Caco-2 (cell line): ENCODE results near the gene ALDH2. TPM values are rescaled to one million over a fixed set of nuclear protein-coding genes. Genes with fewer than 3 reads are reported as not detected.

Experiments
- BruUV-seq: library from RNA; stranded (reverse); fragments of 400-500 nt; replicated peaks from 2 replicates; lab custom pipeline; 2021; lab: Mats Ljungman, UMichigan
- CTCF ChIA-PET: fragments of 300-600 bp; sonication (Branson Sonifier 250); formaldehyde crosslinking; loops from one replicate; lab custom pipeline; 2022; ENCODE audit warnings: antibody characterized with exemption; lab: Charles Lee
- POLR2A ChIA-PET: fragments of 300-600 bp; sonication (Branson Sonifier 250); formaldehyde crosslinking; loops from one replicate; lab custom pipeline; 2022; ENCODE audit warnings: antibody characterized with exemption; lab: Charles Lee
- DNase-seq, 2 experiments: peaks; one replicate each; pipeline versions ENCODE4 v3.0.0 to v3.0.0-alpha.2; 2020 to 2022
- H3K27me3 ChIP-seq: replicated peaks from 2 replicates; pipeline ENCODE4 v1.6.0; 2011; ENCODE audit warnings: low read length; ENCODE audit not compliant: control insufficient read depth, insufficient read depth
- H3K36me3 ChIP-seq: 2 replicates; pipeline ENCODE4 v1.5.1; 2011; ENCODE audit warnings: low read length; ENCODE audit not compliant: control insufficient read depth, insufficient read depth
- H3K4me1 ChIP-seq: fragments of 250-450 bp; sonication (Bioruptor Pico); 2 replicates; pipeline ENCODE4 v1.5.1; 2020; ENCODE audit warnings: mild to moderate bottlenecking
- H3K4me3 ChIP-seq: 2 replicates; pipeline ENCODE4 v1.5.1; 2011; ENCODE audit warnings: low read depth, mild to moderate bottlenecking, control low read depth, low read length
- H3K9me3 ChIP-seq: fragments of 250-450 bp; sonication (Bioruptor Pico); 2 replicates; pipeline ENCODE4 v1.5.1; 2020; ENCODE audit warnings: mild to moderate bottlenecking, moderate library complexity
- H3K27ac Mint-ChIP-seq: one replicate; pipeline ENCODE4 v1.8.0; 2022; ENCODE audit warnings: mixed read lengths; ENCODE audit not compliant: unreplicated experiment
- H3K27me3 Mint-ChIP-seq: one replicate; pipeline ENCODE4 v1.8.0; 2022; ENCODE audit warnings: mixed read lengths; ENCODE audit not compliant: insufficient read depth, unreplicated experiment
- H3K36me3 Mint-ChIP-seq: one replicate; pipeline ENCODE4 v1.8.0; 2022; ENCODE audit warnings: mild to moderate bottlenecking, mixed read lengths; ENCODE audit not compliant: insufficient read depth, unreplicated experiment
- H3K4me1 Mint-ChIP-seq: one replicate; pipeline ENCODE4 v1.8.0; 2022; ENCODE audit warnings: low read depth, mixed read lengths; ENCODE audit not compliant: unreplicated experiment
- H3K4me3 Mint-ChIP-seq: one replicate; pipeline ENCODE4 v1.8.0; 2022; ENCODE audit warnings: mild to moderate bottlenecking, moderate library complexity, mixed read lengths; ENCODE audit not compliant: unreplicated experiment
- H3K9me3 Mint-ChIP-seq: one replicate; pipeline ENCODE4 v1.8.0; 2022; ENCODE audit warnings: mixed read lengths; ENCODE audit not compliant: unreplicated experiment
- CTCF ChIP-seq, 2 experiments: fragments of 200-600 bp in 1 of 2; IDR thresholded peaks; 1 replicate in 1 of 2; 2 replicates in 1 of 2; pipeline versions ENCODE4 v1.5.1 to v1.8.0; 2011 to 2022; ENCODE audit warnings: antibody characterized with exemption in 1 of 2, control low read depth in 1 of 2, inconsistent platforms in 1 of 2, low read depth in 1 of 2, low read length in 1 of 2, mild to moderate bottlenecking in 1 of 2, moderate library complexity in 1 of 2; ENCODE audit not compliant: insufficient read depth in 1 of 2, severe bottlenecking in 1 of 2, unreplicated experiment in 1 of 2
- intact Hi-C: fragments of 100-400 bp; cut with micrococcal nuclease; formaldehyde crosslinking; loops from one replicate; pipeline ENCODE4 v1.10.0; 2022; ENCODE audit not compliant: unreplicated experiment
- total RNA-seq: library from RNA; stranded (reverse); gene quantifications from 2 replicates; pipeline ENCODE4 v1.2.3, GENCODE V29; 2022

ALDH2 gene
- total RNA-seq, 1 experiment from 2014 or later: 196 TPM

GRCh38 chr12:111838353-111838752 is 71.6 kb downstream of the ALDH2 start:
- BruUV-seq: no TSS peak
- Mint-ChIP-seq H3K27ac (no peak overlapping the region), H3K9me3 (no peaks in the 10 kb centered on the region), H3K4me1 (peaks cover 11% of the 10 kb centered on the region), H3K27me3 (peaks cover 3% of the 10 kb centered on the region), H3K4me3 (no peak overlapping the region), H3K36me3 (peaks cover 30% of the 10 kb centered on the region)
- Histone ChIP-seq H3K36me3 (no peaks in the 10 kb centered on the region; the same call in 1 of the 2 replicates), H3K4me3 (no peak overlapping the region), H3K4me1 (peaks cover 11% of the 10 kb centered on the region; the same call in 1 of the 2 replicates), H3K9me3 (no peaks in the 10 kb centered on the region), H3K27me3 (no peaks in the 10 kb centered on the region)
- intact Hi-C loops: no loop called here
- CTCF ChIA-PET: no interaction called here
- no peak for DNase-seq
- POLR2A ChIA-PET: no interaction called here
- TF ChIP-seq CTCF (IDR thresholded peaks at IDR 0.05; ENCODE audit: insufficient read depth in 1 of 2, low read depth in 1 of 2, low read length in 1 of 2, severe bottlenecking in 1 of 2, unreplicated experiment in 1 of 2): no peak

- Mint-ChIP-seq H3K9me3 (no peaks in the 10 kb centered on the region), H3K36me3 (peaks cover 41% of the 10 kb centered on the region), H3K27ac (peak overlapping the region; percentile 99), H3K4me3 (peak overlapping the region; percentile 88), H3K27me3 (no peaks in the 10 kb centered on the region), H3K4me1 (peaks cover 20% of the 10 kb centered on the region)
- Histone ChIP-seq H3K36me3 (no peaks in the 10 kb centered on the region; the same call in 1 of the 2 replicates), H3K27me3 (no peaks in the 10 kb centered on the region), H3K9me3 (no peaks in the 10 kb centered on the region), H3K4me3 (peak overlapping the region; percentile 99), H3K4me1 (peaks cover 10% of the 10 kb centered on the region; the same call in 1 of the 2 replicates)
- no peak for DNase-seq
- no TSS peak for BruUV-seq
- POLR2A ChIA-PET: interaction anchor here (0.6 to 1.0 kb wide), 2 partner anchors 173 to 1371 kb away, joined by 3 read pairs; no protein-coding TSS in a partner anchor
- intact Hi-C loops: loop anchor here (2.0 kb wide), 1 partner anchor 16 kb away; no protein-coding TSS in a partner anchor
- TF ChIP-seq CTCF (IDR thresholded peaks at IDR 0.05; ENCODE audit: insufficient read depth in 1 of 2, low read depth in 1 of 2, low read length in 1 of 2, severe bottlenecking in 1 of 2, unreplicated experiment in 1 of 2): no peak
- CTCF ChIA-PET: no interaction called here
These were observed 74.1 kb downstream of the ALDH2 start for GRCh38 chr12:111840807-111841206.

- no peak for DNase-seq
- ChIA-PET CTCF (interaction anchor here (1.6 kb wide), 2 partner anchors 28 to 172 kb away, joined by 3 to 6 read pairs; partner anchors contain the start of genes ERP29 and TMEM116), POLR2A (interaction anchor here (0.6 to 1.3 kb wide), 4 partner anchors 74 to 1370 kb away, joined by 3 to 4 read pairs (median 3); partner anchors contain the start of genes ALDH2, ERP29 and TMEM116)
- H3K36me3 ChIP-seq: no peaks in the 10 kb centered on the region; the same call in 1 of the 2 replicates
- TSS peak; percentile 89 for BruUV-seq
- TF ChIP-seq CTCF (IDR thresholded peaks at IDR 0.05; ENCODE audit: insufficient read depth in 1 of 2, low read depth in 1 of 2, low read length in 1 of 2, severe bottlenecking in 1 of 2, unreplicated experiment in 1 of 2): no peak
- H3K36me3 Mint-ChIP-seq: peaks cover 45% of the 10 kb centered on the region
- peak overlapping the region; percentile 88 for H3K4me3 Mint-ChIP-seq
- H3K4me3 ChIP-seq: peak overlapping the region; percentile 99
- no peaks in the 10 kb centered on the region for H3K27me3 Mint-ChIP-seq
- intact Hi-C loops: loop anchor here (2.0 kb wide), 1 partner anchor 16 kb away; no protein-coding TSS in a partner anchor
- no peaks in the 10 kb centered on the region for H3K27me3 ChIP-seq
- H3K4me1 Mint-ChIP-seq: peaks cover 20% of the 10 kb centered on the region
- peaks cover 10% of the 10 kb centered on the region; the same call in 1 of the 2 replicates for H3K4me1 ChIP-seq
- peak overlapping the region; percentile 99 for H3K27ac Mint-ChIP-seq
- H3K9me3 Mint-ChIP-seq: no peaks in the 10 kb centered on the region
- H3K9me3 ChIP-seq: no peaks in the 10 kb centered on the region
These were observed 74.6 kb downstream of the ALDH2 start for GRCh38 chr12:111841236-111841749.
